Fibroblast of villous mesenchyme (primary cell): ENCODE results near the gene ANLN. TPM values are rescaled to one million over a fixed set of nuclear protein-coding genes. Genes with fewer than 3 reads are reported as not detected.
A peak's percentile ranks its signal among the peaks of the same experiment; 100 is the strongest.
"Not testable (repeated sequence)": the region's sequence is repeated elsewhere in the genome, so short reads cannot be mapped to it uniquely, and the experiment has no call there.

Source experiments
- DNase-seq: peaks from one replicate; pipeline ENCODE4 v3.0.0-alpha.2; 2010; ENCODE audit warnings: low read depth
- H3K4me3 ChIP-seq: 2 replicates; pipeline ENCODE4 v1.5.1; 2011; ENCODE audit warnings: low read depth, mild to moderate bottlenecking, low read length
- CTCF ChIP-seq: IDR thresholded peaks from 2 replicates; pipeline ENCODE4 v1.5.1; 2012; ENCODE audit warnings: low read depth, mild to moderate bottlenecking, low read length; ENCODE audit not compliant: insufficient read depth
- total RNA-seq: library from RNA; depleted of rRNA; stranded (reverse); fragments of >200 nt; gene quantifications from 2 replicates; pipeline ENCODE4 v1.2.3, GENCODE V29; 2012

ANLN gene
- total RNA-seq, 1 donor, result 119 TPM

- no peak overlapping the region for H3K4me3 ChIP-seq
- no peak for DNase-seq
- no peak for TF ChIP-seq CTCF
Measured at GRCh38 chr7:36462551-36463137, 73.0 kb downstream of the ANLN start.

- no peak for DNase-seq
- TF ChIP-seq CTCF, result no peak
Measured at GRCh38 chr7:36464271-36464670, 74.6 kb downstream of the ANLN start.

GRCh38 chr7:36466001-36466400, 76.3 kb downstream of the ANLN start:
- H3K4me3 ChIP-seq, DNase-seq: not testable (repeated sequence)

More at GRCh38 chr7:36464271-36464670, 74.6 kb downstream of the ANLN start:
- H3K4me3 ChIP-seq, result no peak overlapping the region

- no peak for TF ChIP-seq CTCF
- DNase-seq, result no peak
- no peak overlapping the region for H3K4me3 ChIP-seq
Measured at GRCh38 chr7:36468370-36469101, 78.9 kb downstream of the ANLN start.

GRCh38 chr7:36469236-36469635, 79.6 kb downstream of the ANLN start:
- TF ChIP-seq CTCF, result no peak
- no peak for DNase-seq
- H3K4me3 ChIP-seq, result no peak overlapping the region

- no peak for DNase-seq
- no peak overlapping the region for H3K4me3 ChIP-seq
- no peak for TF ChIP-seq CTCF
Measured at GRCh38 chr7:36472141-36472729, 82.6 kb downstream of the ANLN start.

- peak; percentile 28 for DNase-seq
- TF ChIP-seq CTCF, result peak; percentile 66
- H3K4me3 ChIP-seq, result no peak overlapping the region
Measured at GRCh38 chr7:36473454-36474282, 84.0 kb downstream of the ANLN start.
